Panc1 (cell line): Measurements from ENCODE around the gene GRIA3. TPM values are rescaled to one million over a fixed set of nuclear protein-coding genes. Genes with fewer than 3 reads are reported as not detected.

ENCODE experiments used
- ATAC-seq: fragments of 200-7000 bp; cut with Tn5 transposase; 2 replicates; pipeline ENCODE4 v1.9.1; 2020; ENCODE audit warnings: mild to moderate bottlenecking, moderate library complexity
- BruUV-seq: library from RNA; stranded (reverse); fragments of 400-500 nt; replicated peaks from 2 replicates; lab custom pipeline; 2021; lab: Mats Ljungman, UMichigan
- CTCF ChIA-PET: fragments of 300-600 bp; sonication (Branson Sonifier 250); formaldehyde crosslinking; loops from one replicate; lab custom pipeline; 2022; ENCODE audit warnings: antibody characterized with exemption; lab: Charles Lee
- POLR2A ChIA-PET: fragments of 300-600 bp; sonication (Branson Sonifier 250); formaldehyde crosslinking; loops from one replicate; lab custom pipeline; 2022; ENCODE audit warnings: antibody characterized with exemption; lab: Charles Lee
- DNase-seq: peaks from one replicate; pipeline ENCODE4 v3.0.0-alpha.2; 2010; ENCODE audit warnings: low read depth, low spot score
- H3K27ac ChIP-seq: 2 replicates; pipeline ENCODE4 v1.5.1; 2011; ENCODE audit warnings: mild to moderate bottlenecking, low read length, inconsistent platforms
- H3K27me3 ChIP-seq: fragments of 200-500 bp; sonication (Bioruptor generic); 2 replicates; pipeline ENCODE4 v1.6.0; 2014; ENCODE audit warnings: low read length, inconsistent platforms; ENCODE audit not compliant: control insufficient read depth, insufficient read depth
- H3K36me3 ChIP-seq: fragments of 200-500 bp; sonication (Bioruptor generic); 2 replicates; pipeline ENCODE4 v1.5.1; 2014; ENCODE audit warnings: inconsistent platforms, mild to moderate bottlenecking, low read length, moderate library complexity; ENCODE audit not compliant: control insufficient read depth, insufficient read depth
- H3K4me1 ChIP-seq: 2 replicates; pipeline ENCODE4 v1.5.1; 2011; ENCODE audit warnings: inconsistent platforms, mild to moderate bottlenecking, low read length, moderate library complexity; ENCODE audit not compliant: control insufficient read depth, insufficient read depth
- H3K4me3 ChIP-seq, 2 experiments: 2 replicates each; pipeline ENCODE4 v1.5.1; 2011 to 2012; ENCODE audit warnings: low read depth in 2 of 2, low read length in 2 of 2, mild to moderate bottlenecking in 2 of 2, inconsistent platforms in 1 of 2, moderate library complexity in 1 of 2
- H3K9me3 ChIP-seq: fragments of 200-500 bp; sonication (Bioruptor generic); 2 replicates; pipeline ENCODE4 v1.5.1; 2014; ENCODE audit warnings: low read depth, mild to moderate bottlenecking, inconsistent platforms, low read length, moderate library complexity; ENCODE audit not compliant: control insufficient read depth, insufficient read depth
- POLR2AphosphoS5 ChIP-seq: IDR thresholded peaks from 2 replicates; pipeline ENCODE4 v1.6.1; 2012; ENCODE audit warnings: mild to moderate bottlenecking, low read depth, low read length, moderate library complexity
- SIN3A ChIP-seq: IDR thresholded peaks from 2 replicates; pipeline ENCODE4 v1.6.1; 2012; ENCODE audit warnings: low read depth, mild to moderate bottlenecking, low read length, moderate library complexity, borderline replicate concordance; ENCODE audit not compliant: insufficient read depth
- TCF7L2 ChIP-seq: IDR thresholded peaks from 2 replicates; pipeline ENCODE4 v1.6.1; 2011; ENCODE audit warnings: mild to moderate bottlenecking, low read depth, low read length, inconsistent platforms
- in situ Hi-C: cut with HindIII; loops from 2 replicates; pipeline ENCODE4 v1.10.0; 2016; ENCODE audit warnings: low sequenced_read_pairs, low pct_unique_long_range_greater_than_20kb
- intact Hi-C: fragments of 100-400 bp; cut with micrococcal nuclease; formaldehyde crosslinking; loops from one replicate; pipeline ENCODE4 v1.10.0; 2022; ENCODE audit not compliant: unreplicated experiment
- total RNA-seq: library from RNA; stranded (reverse); gene quantifications from one replicate; pipeline ENCODE4 v1.2.1, GENCODE V29; 2021; ENCODE audit not compliant: unreplicated experiment
- TF ChIP-seq, protein P1 (sequence below), 2 experiments: IDR thresholded peaks; 2 replicates each; pipeline ENCODE4 v1.6.1; 2011 to 2012; ENCODE audit warnings: low read depth in 2 of 2, control low read depth in 1 of 2, low read length in 1 of 2, mild to moderate bottlenecking in 1 of 2, moderate library complexity in 1 of 2; ENCODE audit not compliant: insufficient read depth in 1 of 2
- TF ChIP-seq, protein P2 (sequence below): fragments of 450-650 bp; IDR thresholded peaks from 2 replicates; pipeline ENCODE4 v1.5.1; 2017; ENCODE audit warnings: mild to moderate bottlenecking

The GRIA3 gene
- total RNA-seq, 1 experiment from 2014 or later: not detected

DNA sequence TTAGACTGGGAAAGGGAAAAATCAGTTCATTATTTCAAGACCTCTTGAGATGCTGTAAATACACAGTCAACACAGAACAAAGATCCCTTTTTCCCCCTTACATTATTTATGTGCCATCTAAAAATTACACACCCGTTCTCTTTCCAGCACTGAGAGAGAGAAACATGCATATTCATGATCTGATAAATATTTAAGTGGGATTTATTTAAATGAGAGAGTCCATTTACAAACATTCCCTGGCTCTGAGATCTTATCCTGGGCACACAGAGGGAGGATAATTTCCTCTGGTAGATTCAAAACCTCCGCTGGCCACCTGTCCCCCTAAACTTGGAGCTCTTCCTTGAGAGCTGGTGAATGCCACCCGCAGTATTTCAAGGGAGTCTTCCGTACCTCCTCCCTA is 88.6 kb downstream of the GRIA3 start:
- no peak for ATAC-seq
- CTCF ChIA-PET: no interaction called here
- intact Hi-C loops (no loop called here), in situ Hi-C loops (no loop called here)
- Histone ChIP-seq H3K27ac (no peak overlapping the region), H3K36me3 (no peaks in the 10 kb centered on the region), H3K4me3 (no peak overlapping the region), H3K9me3 (no peaks in the 10 kb centered on the region), H3K27me3 (no peaks in the 10 kb centered on the region), H3K4me1 (no peaks in the 10 kb centered on the region)
- POLR2A ChIA-PET: no interaction called here
- no TSS peak for BruUV-seq
- TF ChIP-seq, protein P1, sequence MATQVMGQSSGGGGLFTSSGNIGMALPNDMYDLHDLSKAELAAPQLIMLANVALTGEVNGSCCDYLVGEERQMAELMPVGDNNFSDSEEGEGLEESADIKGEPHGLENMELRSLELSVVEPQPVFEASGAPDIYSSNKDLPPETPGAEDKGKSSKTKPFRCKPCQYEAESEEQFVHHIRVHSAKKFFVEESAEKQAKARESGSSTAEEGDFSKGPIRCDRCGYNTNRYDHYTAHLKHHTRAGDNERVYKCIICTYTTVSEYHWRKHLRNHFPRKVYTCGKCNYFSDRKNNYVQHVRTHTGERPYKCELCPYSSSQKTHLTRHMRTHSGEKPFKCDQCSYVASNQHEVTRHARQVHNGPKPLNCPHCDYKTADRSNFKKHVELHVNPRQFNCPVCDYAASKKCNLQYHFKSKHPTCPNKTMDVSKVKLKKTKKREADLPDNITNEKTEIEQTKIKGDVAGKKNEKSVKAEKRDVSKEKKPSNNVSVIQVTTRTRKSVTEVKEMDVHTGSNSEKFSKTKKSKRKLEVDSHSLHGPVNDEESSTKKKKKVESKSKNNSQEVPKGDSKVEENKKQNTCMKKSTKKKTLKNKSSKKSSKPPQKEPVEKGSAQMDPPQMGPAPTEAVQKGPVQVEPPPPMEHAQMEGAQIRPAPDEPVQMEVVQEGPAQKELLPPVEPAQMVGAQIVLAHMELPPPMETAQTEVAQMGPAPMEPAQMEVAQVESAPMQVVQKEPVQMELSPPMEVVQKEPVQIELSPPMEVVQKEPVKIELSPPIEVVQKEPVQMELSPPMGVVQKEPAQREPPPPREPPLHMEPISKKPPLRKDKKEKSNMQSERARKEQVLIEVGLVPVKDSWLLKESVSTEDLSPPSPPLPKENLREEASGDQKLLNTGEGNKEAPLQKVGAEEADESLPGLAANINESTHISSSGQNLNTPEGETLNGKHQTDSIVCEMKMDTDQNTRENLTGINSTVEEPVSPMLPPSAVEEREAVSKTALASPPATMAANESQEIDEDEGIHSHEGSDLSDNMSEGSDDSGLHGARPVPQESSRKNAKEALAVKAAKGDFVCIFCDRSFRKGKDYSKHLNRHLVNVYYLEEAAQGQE (IDR thresholded peaks at IDR 0.05; ENCODE audit: insufficient read depth in 1 of 2, low read depth in 2 of 2, low read length in 1 of 2): no peak
- no peak for TF ChIP-seq TCF7L2
- no peak for DNase-seq

DNA sequence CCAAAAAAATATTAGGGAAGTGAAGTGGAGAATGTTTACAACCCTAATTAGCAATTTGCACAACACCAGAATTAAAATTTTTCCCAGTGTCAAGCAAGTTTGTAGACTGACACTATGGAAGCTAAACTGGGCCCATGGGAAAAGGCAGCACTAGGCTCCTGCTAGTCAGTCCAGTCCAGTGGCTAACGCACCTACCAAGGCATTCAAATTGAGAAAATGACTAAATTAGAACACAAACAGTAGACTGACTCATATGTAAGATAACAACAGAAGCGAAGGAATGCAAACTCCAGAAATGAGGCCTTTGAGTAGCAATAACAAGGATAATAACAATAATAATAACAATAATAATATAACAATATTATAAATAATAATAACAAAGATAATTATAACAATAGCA is 90.7 kb downstream of the GRIA3 start:
- POLR2A ChIA-PET: no interaction called here
- intact Hi-C loops (no loop called here), in situ Hi-C loops (no loop called here)
- no peak for TF ChIP-seq TCF7L2
- TF ChIP-seq, protein P1 (IDR thresholded peaks at IDR 0.05; ENCODE audit: insufficient read depth in 1 of 2, low read depth in 2 of 2, low read length in 1 of 2): no peak
- TF ChIP-seq POLR2AphosphoS5: no peak
- no peak for TF ChIP-seq SIN3A
- TF ChIP-seq, protein P2, sequence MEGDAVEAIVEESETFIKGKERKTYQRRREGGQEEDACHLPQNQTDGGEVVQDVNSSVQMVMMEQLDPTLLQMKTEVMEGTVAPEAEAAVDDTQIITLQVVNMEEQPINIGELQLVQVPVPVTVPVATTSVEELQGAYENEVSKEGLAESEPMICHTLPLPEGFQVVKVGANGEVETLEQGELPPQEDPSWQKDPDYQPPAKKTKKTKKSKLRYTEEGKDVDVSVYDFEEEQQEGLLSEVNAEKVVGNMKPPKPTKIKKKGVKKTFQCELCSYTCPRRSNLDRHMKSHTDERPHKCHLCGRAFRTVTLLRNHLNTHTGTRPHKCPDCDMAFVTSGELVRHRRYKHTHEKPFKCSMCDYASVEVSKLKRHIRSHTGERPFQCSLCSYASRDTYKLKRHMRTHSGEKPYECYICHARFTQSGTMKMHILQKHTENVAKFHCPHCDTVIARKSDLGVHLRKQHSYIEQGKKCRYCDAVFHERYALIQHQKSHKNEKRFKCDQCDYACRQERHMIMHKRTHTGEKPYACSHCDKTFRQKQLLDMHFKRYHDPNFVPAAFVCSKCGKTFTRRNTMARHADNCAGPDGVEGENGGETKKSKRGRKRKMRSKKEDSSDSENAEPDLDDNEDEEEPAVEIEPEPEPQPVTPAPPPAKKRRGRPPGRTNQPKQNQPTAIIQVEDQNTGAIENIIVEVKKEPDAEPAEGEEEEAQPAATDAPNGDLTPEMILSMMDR: no peak
- no peak for DNase-seq
- H3K36me3 ChIP-seq: no peaks in the 10 kb centered on the region
- H3K27me3 ChIP-seq: no peaks in the 10 kb centered on the region
- no TSS peak for BruUV-seq
- H3K4me1 ChIP-seq: no peaks in the 10 kb centered on the region
- no peak overlapping the region for H3K4me3 ChIP-seq
- no peak overlapping the region for H3K27ac ChIP-seq
- CTCF ChIA-PET: no interaction called here
- ATAC-seq: no peak
- H3K9me3 ChIP-seq: no peaks in the 10 kb centered on the region
